Measurements from ENCODE around the gene LILRA2. TPM values are rescaled to one million over a fixed set of nuclear protein-coding genes. Genes with fewer than 3 reads are reported as not detected.
"Not testable (repeated sequence)": the region's sequence is repeated elsewhere in the genome, so short reads cannot be mapped to it uniquely, and the experiment has no call there.

The LILRA2 gene
- polyA plus RNA-seq, 4 donors, result 0.94 to 1.1 (median 0.98) TPM

DNA sequence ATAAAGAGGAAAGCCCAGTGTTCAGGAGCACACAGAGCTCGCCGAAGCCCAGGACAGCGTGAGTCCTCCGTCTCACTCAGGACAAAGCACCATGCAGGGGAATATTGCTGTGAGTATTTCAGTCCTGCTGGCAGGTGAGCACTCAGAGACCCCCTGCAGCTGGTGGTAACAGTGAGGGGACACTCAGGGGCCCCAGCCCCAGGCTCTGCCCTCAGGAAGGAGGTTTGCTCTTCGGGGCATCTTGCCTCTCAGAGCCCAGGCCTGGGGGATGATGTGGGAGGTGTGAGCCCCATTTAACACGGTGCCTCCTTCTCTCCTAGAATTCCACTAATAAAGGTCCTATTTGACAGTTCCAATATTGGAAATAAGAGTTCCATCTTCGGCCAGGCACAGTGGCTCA lies 34.6 kb downstream of the LILRA2 start:
- no peak for DNase-seq (ENCODE audit: low read depth in 4 of 4, low spot score in 2 of 4)

DNA sequence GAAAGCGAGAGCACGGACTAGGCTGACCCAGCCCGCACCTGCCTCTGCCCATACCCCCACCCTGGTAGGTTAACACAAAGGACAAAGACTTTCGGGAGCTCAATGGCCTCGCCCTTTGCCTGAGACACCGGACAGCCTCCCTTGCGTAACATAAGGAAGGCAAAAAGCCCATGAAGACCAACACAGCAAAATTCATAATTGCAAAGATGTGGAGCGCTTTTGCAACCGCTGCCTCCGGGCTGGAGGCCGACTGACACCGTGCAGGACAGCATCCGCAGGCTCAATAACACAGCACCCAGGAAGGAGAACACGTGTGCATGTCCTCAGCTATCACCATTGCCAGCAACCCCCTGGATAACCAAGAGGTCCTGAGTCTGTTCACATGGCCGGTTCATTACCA lies 35.2 kb downstream of the LILRA2 start:
- DNase-seq (ENCODE audit: low read depth in 4 of 4, low spot score in 2 of 4), result no peak

DNA sequence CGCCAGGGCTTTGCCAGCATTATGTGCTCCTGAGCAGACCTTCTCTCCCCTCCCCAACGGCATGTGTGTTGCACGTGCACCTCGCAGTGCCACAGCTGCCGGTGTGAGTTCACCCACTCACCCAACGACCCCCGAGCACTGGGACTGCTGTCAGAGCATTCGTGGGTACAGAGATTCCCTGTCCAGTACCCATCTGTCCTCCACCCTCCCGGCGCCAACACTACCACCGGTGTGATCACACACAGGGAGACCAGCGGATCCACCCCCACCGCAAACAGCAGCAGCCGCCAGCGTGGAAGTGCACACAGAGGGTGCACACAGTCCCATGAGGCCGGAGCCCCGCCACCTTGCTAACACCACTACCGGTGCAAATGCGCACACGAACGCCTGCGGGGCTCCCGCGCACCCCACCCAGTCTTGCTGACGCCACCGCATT lies 35.8 kb downstream of the LILRA2 start:
- no peak for DNase-seq (ENCODE audit: low read depth in 4 of 4, low spot score in 2 of 4)

DNA sequence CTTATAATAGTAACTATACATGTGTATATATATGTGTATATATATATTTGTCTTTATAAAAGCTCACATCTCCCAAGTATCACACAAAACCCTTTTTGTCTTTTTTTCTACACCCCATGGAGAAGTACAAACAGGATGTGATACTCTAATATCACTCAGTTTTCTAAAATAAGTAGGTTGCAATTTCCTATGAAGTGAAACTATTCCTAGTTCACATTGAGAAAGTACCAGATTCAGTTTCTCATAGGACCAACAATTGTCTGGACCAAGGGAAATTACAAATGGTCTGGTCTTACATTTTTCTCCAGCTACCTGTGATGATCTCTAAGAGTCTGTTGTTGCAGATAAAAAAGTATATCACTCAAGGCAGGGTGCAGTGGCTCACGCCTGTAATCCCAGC lies 38.8 kb downstream of the LILRA2 start:
- DNase-seq (ENCODE audit: low read depth in 4 of 4, low spot score in 2 of 4), result no peak

DNA sequence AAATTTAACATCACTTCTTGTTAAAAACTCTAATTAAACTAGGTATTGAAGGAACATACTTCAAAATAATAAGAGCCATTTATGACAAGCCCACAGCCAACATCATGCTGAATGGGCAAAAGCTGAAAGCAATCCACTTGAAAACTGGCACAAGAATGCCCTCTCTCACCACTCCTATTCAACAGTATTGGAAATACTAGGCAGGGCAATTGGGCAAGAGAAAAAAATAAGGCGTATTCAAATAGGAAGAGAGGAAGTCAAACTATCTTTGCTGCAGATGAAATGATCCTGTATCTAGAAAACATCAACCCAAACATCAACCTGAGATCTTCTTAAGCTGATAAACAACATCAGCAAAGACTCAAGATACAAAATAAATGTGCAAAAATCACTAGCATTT lies 41.1 kb downstream of the LILRA2 start:
- no peak for DNase-seq (ENCODE audit: low read depth in 4 of 4, low spot score in 2 of 4)

DNA sequence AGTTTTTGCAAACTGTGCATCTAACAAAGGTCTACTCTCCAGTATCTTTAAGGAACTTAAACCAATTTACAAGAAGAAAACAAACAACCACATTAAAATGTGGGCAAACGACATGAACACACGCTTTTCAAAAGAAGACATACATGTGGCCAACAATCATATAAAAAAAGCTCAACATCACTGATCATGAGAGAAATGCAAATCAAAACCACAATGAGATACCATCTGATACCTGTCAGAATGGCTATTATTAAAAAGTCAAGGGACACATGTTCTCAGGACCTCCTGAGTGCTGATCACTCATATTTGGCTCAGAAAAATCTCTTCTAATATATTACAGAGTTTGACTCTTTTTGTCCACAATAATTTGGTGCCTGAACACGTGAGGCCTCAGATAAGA lies 42.5 kb downstream of the LILRA2 start:
- no peak for DNase-seq (ENCODE audit: low read depth in 4 of 4, low spot score in 2 of 4)

DNA sequence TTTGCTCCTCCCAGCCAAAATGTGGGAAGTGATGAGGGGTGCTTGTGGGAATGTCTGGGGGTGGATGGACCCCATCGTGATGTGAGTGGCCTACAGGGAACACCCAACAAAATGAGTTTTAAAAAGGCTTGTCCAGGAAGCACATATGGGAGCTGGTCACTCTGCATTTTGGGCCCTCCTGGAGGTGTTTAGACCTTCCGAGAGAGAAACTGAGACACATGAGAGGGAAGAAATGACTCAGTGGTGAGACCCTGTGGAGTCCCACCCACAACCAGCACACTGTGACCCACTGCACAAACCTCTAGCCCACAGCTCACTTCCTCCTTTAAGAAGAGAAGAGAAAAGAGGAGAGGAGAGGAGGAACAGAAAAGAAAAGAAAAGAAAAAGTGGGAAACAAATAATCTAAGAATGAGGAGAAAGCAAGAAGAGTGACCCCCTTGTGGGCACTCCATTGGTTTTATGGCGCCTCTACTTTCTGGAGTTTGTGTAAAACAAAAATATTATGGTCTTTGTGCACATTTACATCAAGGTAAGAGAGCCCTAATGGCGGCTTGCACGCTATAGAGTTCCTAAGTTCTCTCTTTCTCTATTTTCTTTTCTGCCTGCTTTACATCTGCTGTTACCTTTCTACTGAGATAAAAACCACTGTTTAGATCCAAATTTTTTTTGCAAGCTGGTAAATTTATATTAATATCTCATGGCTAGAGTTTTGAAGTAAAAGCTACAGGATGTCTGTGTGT lies 43.4 kb downstream of the LILRA2 start:
- DNase-seq (ENCODE audit: low read depth in 4 of 4, low spot score in 2 of 4), result no peak

DNA sequence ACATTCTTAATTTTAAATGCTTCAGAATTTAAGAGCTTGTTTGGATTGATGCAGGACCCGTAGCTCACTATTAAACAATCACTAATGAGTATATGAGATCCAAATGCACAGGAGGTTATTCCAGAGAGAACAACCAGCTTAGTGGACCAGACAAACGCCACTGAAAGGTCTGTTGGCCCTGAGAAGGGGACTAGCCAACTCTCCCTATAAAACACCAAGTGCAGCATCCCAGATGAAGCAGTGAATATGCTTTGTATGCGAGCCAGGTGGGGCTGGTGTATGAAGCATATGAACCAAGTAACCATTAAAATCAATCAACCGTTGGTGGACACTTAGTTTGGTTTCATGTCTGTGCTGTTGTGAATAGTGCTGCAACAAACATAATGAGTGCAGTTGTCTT lies 46.9 kb downstream of the LILRA2 start:
- DNase-seq (ENCODE audit: low read depth in 4 of 4, low spot score in 2 of 4), result no peak

DNA sequence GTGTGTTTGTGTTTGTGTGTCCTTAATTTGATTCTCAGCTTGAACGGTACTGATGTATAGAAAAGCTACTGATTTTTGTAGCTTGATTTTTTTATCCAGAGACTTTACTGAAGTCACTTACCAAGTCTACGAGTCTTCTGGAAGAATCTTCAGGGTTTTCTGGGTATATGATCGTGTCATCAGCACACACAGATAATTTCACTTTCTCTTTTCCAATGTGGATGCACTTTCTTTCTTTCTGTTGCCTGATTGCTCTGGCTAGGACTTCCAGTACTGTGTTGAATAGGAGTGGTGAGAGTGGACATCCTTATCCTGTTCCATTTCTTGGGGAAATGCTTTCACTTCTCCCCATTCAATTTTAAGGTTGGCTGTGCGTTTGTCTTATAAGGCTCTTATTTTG lies 48.8 kb downstream of the LILRA2 start:
- no peak for DNase-seq (ENCODE audit: low read depth in 4 of 4, low spot score in 2 of 4)

DNA sequence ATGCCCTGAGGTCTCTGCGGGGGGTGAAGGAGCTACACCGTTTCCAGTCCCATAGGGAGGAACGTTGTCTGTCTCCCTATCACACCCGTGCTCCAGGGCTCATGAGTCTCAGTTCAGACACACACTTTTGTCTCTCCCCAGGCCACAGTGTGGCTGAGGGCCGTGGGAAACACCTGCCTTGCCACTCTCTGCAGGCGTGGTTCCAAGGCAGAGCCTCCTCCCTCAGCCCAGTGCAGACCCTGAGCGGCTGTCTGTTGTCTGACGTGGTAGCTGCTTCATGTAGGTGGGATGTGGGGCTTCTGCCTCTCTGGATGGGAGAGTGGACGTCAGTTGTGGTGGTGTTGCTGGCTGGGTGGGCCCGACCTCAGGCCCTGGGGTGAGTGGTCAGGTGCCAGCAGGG lies 50.6 kb downstream of the LILRA2 start:
- DNase-seq (ENCODE audit: low read depth in 4 of 4, low spot score in 2 of 4), result not testable (repeated sequence)

DNA sequence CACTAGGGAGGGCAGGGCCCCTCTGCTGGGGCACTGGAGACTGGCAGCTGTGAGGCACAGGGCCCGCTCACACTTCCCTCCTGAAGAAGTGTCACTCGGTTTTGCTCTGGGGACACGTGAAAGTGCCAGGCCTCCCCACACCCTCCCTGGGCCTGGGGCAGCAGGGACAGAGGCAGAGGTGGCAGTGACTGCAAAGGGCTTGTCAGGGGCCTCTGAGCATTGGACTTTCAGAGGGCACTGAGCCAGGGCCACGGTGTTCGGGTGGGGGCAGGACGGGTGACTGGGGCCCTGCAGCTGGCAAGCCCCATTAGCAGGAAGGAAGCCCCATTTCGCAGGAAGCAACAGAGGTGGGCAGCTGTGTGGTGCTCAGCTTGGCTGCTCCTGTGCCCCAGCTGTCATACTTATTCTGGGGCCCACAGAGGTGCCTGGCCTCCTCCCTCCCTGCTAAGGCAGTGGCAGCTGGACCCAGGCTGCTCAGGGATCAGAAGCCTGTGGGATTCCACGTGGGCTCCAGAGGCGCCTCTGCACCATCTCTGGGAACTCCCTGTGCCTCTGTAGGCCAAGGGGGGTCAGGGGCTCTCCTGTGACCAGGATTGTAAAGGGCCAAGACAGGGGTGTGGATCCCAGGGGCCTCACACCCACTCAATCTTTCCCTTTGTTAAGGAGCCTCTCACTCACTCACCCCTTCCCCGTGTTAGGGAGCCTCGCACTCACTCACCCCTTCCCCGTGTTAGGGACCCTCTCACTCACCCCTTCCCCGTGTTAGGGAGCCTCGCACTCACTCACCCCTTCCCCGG lies 51.5 kb downstream of the LILRA2 start:
- not testable (repeated sequence) for DNase-seq (ENCODE audit: low read depth in 4 of 4, low spot score in 2 of 4)

DNA sequence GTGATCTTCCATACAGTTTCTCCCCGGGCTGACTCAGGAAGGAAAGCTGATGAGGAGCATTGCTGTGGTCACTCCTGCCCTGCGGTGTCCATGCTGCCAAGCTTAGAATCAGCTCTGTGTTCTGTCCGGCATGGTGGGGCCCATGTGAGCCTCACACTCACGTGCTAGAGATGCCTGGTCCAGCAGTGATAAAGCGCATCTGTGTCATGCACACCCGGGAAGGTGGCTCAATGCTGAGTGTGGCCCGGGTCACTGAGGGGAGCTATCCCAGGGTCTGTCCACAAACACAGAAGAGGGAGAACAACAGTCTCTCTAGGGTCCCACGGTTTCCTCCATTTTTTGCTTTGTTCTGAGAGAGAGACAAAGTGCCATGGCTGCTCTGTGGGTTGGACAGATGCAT lies 53.2 kb downstream of the LILRA2 start:
- DNase-seq (ENCODE audit: low read depth in 4 of 4, low spot score in 2 of 4), result no peak

DNA sequence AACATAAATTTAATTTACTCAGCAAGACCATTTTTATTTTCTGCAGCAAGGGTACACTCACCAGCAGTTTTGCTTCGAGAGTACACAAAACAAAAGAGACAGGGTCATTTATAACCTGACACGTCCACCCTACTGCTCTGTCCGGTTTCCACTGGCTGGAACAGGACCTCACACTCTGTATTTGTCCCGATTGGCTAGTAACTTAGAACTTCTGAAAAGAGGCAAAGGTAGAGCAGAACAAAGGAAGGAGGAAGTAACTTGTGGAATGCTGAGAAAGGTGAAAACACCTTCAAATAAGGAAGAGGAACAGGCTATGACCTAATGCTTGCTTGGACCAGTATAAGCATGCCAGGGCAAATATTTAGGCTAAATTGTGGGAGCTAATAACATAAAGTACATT lies 54.3 kb downstream of the LILRA2 start:
- not testable (repeated sequence) for DNase-seq (ENCODE audit: low read depth in 4 of 4, low spot score in 2 of 4)

DNA sequence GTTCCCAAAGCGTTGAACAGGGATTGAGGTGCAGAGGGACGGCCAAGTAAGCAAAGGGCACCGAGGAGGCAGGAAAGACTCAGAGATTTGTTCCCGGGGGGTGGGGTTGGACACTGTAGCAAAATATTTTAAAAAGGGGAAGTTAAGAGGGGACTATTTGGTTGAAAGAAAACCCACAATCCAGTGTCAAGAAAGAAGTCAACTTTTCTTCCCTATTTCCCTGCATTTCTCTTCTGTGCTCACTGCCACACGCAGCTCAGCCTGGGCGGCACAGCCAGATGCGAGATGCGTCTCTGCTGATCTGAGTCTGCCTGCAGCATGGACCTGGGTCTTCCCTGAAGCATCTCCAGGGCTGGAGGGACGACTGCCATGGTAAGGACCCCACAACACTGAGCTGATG lies 56.7 kb downstream of the LILRA2 start, which contains the start of gene LILRB1:
TSS of gene LILRB1 (plus strand) at position 223 of the 400 bp plus-strand sequence. CDS start 590 bp downstream, outside the sequence.
- DNase-seq (ENCODE audit: low read depth in 4 of 4, low spot score in 2 of 4), result not testable (repeated sequence)

DNA sequence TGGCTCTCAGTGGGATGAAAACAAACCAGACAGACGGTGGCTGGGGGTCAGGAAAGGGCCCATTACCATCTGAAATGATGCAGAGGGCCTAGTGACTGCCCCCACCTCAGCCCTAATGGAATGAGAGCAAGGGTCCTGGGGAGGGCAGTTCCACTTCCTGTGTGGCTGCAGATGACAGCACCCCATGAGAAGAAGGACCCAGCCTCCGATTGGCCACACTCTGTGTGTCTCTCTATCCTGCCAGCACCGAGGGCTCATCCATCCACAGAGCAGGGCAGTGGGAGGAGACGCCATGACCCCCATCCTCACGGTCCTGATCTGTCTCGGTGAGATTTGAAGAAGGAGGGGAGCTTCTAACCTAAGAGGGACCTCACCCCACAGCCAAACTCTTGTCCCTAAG lies 57.2 kb downstream of the LILRA2 start:
- no peak for DNase-seq (ENCODE audit: low read depth in 4 of 4, low spot score in 2 of 4)

DNA sequence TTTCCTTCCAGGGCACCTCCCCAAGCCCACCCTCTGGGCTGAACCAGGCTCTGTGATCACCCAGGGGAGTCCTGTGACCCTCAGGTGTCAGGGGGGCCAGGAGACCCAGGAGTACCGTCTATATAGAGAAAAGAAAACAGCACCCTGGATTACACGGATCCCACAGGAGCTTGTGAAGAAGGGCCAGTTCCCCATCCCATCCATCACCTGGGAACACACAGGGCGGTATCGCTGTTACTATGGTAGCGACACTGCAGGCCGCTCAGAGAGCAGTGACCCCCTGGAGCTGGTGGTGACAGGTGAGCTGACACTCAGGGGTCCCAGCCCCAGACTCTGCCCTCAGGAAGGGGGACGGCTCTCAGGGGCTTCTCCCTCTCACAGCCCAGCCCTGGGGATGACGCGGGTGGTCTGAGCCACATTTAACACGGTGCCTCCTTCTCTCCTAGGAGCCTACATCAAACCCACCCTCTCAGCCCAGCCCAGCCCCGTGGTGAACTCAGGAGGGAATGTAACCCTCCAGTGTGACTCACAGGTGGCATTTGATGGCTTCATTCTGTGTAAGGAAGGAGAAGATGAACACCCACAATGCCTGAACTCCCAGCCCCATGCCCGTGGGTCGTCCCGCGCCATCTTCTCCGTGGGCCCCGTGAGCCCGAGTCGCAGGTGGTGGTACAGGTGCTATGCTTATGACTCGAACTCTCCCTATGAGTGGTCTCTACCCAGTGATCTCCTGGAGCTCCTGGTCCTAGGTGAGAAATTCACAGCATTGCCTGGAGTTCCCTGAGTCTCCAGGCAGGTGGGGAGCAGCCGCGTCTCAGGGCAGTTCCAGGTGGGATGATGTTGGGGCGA lies 58.1 kb downstream of the LILRA2 start:
- not testable (repeated sequence) for DNase-seq (ENCODE audit: low read depth in 4 of 4, low spot score in 2 of 4)

DNA sequence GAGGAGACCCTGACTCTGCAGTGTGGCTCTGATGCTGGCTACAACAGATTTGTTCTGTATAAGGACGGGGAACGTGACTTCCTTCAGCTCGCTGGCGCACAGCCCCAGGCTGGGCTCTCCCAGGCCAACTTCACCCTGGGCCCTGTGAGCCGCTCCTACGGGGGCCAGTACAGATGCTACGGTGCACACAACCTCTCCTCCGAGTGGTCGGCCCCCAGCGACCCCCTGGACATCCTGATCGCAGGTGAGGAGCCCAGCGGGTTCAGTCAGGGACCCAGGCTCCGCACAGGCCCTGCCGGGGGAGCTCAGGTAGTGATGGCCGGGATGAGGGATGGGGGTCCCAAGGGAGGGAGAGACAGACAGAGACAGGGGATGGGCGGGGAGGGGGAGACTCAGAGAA lies 58.9 kb downstream of the LILRA2 start:
- DNase-seq (ENCODE audit: low read depth in 4 of 4, low spot score in 2 of 4), result not testable (repeated sequence)

DNA sequence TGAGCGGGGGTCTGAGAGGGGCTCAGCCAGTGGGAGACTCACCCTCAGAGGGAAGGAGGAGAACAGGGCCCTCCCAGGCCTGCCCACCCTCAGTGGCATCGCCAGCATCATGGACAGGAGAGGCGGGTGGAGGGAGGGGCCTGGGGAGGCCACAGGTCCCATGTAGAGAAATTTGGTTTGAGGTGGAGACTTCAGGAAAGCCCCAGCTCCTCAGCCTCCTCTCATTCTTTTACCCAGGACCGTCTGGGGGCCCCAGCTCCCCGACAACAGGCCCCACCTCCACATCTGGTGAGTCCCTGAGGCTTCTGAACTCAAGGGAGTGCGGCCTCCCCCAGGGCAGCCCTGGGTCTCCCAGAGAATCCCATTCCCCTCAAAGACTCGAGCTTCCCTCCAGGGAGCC lies 59.8 kb downstream of the LILRA2 start:
- no peak for DNase-seq (ENCODE audit: low read depth in 4 of 4, low spot score in 2 of 4)

DNA sequence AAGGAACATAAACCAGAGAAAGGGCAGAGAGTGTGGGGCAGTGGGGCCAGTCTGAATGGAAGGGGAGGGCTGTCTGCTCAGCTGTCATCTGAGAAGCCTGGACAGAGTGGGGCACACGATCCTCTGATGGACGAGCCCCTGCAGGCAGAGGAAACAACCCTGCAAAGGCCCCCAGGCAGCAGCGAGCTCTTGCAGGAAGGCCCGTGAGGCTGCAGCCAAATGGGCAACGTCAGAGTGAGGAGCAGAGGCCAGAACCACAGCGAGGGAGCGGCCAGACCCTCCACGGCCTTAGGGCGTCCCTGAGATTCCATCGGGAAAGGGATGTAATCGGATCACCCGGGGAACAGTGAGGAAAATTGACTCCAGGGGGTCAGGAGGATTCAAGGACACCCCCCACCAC lies 62.5 kb downstream of the LILRA2 start:
- not testable (repeated sequence) for DNase-seq (ENCODE audit: low read depth in 4 of 4, low spot score in 2 of 4)

DNA sequence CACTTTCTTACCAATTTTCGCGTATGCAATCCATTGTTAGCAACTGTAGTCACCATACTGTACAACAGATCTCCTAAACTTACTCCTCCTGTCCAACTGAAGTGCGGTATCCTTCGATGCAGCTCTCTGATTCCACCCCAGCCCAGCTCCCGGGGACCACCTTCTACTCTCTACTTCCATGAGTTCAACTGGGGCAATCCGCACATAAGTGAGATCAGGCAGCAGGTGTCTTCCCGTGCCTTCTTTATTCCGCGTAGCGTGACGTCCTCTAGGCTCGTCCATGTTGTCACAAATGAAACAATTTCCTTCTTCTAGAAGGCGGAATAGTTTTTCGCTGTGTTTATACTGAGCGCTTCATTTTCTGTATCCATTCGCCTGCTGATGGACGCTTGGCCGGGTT lies 65.1 kb downstream of the LILRA2 start:
- no peak for DNase-seq (ENCODE audit: low read depth in 4 of 4, low spot score in 2 of 4)

Data from left renal cortex interstitium (tissue), 4 donors.